SH-SY5Y (cell line): ENCODE results near the gene SGCA.

Source experiments
- GATA2 ChIP-seq: IDR thresholded peaks from 2 replicates; pipeline ENCODE4 v1.6.1; 2011; ENCODE audit warnings: mild to moderate bottlenecking, low read depth, low read length
- GATA3 ChIP-seq: IDR thresholded peaks from 2 replicates; pipeline ENCODE4 v1.6.1; 2011; ENCODE audit warnings: low read depth, mild to moderate bottlenecking, low read length, moderate library complexity

SGCA gene

DNA sequence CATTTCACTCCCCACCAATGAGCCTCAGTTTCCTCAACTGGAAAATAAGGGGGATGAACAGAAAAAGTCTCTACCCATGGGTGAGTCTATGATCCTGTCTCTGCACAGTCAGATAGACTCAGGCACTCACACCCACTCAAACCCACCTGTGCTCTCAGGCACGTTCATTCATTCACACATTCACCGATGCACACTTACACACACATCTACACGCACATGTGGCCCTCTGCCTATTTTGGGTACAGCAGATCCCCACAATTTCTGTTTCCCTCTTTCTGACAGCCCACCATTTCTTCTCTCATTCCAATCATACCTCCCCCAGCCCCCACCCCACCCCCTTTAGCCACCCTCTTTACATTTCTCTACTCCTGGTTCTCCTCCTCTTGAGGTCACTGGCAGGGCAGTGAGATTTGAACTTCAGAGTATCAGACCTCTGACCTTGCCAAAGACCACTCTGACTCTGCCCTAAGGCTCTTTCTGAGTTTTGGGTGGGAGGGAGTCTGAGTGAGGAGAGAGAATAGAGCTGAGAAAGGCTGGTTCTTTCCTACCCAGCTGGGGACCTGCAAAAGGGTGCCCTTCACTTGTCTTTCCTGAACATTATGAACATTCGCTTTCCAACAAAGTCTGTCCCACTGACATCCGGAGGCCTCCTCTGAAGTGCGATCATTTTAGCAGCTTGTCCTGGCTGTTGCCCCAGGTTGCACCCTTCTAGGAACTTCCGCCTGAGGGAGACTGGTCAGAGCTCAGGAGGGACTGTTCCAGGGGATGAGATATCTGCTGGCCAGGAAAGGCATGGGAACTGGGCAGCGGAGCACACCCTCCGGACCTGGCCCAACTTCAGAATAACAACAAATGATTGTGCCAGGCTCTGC, 45.7 kb downstream of the SGCA start:
- TF ChIP-seq GATA3 = no peak
- no peak for TF ChIP-seq GATA2

GRCh38 chr17:50212121-50212843, 46.5 kb downstream of the SGCA start:
- TF ChIP-seq GATA3 = no peak
- TF ChIP-seq GATA2 = no peak

DNA sequence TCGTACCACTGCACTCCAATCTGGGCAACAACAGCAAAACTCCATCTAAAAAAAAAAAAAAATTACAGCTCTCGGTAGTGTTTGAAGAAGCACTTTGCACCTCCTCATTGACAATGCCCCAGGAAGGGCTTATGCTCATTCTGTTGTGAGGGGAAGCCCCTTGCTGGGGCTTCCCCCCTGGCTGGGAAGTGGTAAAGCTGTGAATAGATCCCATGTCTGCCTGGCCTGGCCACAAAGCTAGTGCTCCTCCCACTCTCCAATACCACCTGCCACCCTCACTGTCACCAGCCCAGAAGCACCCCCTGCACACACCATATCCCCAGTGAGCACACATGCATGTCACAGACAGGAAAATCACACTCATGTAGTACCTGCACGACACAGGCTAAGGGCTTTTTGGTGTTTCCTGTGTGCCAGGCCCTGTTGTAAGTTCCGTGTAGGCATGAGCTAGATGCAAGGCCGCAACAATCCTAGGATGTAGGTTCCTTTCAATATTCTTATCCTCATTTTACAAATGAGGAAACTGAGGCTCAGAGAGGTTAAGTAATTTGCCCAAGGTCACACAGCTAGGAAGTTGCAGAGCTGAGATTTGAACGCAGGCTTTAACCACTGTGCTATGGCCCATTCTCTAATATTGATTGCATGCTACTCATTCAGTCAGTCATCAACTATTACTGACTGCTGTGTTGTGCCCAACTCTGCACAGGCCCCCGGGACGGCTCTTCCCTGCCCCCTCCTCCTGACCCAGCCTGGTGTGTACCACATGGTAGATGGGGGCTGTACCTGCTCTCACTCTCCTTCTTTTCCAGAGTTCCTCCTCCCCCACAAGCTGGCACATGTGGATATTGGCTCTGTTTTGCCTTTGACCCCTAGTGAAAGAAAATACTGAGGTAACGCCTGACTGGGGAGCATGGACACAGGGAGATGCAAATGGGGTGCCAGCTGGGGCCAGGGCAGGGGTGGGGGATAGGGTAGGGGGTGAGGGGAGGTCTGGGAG, 47.5 kb downstream of the SGCA start:
- TF ChIP-seq GATA2 = no peak
- no peak for TF ChIP-seq GATA3

DNA sequence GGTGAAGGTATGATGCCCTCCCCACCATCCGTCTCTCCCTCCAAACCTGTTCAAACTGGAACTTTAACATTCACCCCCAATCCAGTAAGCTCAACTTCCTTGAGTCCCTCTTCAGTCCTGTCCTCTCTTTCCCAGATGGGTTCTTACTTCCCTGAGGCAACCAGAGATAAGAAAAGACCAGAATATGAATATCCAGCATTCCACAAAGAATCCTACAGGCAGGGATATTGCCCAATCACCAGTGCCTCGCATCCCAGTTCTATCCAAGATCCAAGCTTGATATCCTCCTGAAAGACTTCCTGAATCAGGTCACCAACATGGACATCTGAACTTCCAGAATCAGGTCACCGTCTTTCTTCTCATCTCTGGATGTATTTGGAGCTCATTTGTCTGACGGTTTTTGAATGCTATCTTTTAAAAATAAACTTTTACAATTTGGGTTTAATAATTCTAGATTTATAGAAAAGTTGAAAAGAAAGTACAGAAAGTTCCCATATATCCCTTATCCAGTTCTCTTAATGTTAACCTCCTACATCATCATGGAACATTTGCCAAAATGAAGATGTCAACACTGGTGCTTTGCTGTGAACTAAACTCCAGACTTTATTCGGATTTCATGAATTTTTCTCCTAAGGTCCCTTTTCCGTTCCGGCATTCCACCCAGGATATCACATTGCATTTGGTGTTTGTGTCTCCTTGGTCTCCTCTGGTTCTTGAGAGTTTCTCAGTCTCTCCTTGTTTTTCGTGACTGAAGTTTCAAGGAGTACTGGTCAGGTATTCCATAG, 49.4 kb downstream of the SGCA start:
- TF ChIP-seq GATA3 (no peak), GATA2 (no peak)

DNA sequence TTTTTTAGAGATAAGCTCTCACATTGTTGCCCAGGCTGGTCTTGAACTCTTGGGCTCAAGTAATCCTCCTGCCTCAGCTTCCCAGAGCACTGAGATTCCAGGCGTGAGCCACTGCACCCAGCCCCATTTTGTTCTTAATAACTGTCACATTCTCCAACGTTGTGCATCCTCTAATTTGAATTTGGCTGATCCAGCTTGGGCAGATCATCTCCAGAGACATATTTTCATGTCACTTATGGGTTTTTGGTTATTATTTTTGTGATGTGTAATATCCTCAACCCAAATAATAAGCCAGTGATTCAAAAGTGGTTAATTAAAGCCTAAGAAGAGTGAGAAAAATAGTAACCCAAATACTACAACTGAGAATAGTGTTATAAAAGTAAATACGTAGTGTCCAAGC, 51.8 kb downstream of the SGCA start:
- TF ChIP-seq GATA2 = no peak
- no peak for TF ChIP-seq GATA3

- TF ChIP-seq GATA2 = no peak
- TF ChIP-seq GATA3 = no peak
Observed at GRCh38 chr17:50218071-50218759, 52.4 kb downstream of the SGCA start.

DNA sequence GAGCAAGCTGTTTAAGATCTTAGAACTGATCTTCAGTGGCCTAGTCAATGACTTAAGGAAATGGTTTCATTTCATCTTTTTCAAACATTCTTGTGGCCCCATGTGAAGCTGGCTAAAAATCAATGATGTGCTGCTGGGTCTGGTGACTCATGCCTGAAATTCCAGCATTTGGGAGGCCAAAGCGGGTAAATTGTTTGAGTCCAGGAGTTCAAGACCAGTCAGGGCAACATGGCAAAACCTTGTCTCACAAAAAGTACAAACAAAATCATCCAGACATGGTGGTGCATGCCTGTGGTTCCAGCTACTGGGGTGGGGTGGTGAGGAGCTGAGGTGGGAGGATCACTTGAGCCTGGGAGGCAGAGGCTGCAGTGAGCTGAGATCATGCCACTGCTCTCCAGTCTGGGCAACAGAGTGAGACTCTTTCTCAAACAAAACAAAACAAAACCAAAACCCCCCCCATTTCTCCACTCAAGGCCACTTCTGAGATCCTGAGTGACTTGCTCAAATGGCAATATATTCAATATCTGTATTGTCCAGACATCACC, 53.0 kb downstream of the SGCA start:
- TF ChIP-seq GATA3 (no peak), GATA2 (no peak)

DNA sequence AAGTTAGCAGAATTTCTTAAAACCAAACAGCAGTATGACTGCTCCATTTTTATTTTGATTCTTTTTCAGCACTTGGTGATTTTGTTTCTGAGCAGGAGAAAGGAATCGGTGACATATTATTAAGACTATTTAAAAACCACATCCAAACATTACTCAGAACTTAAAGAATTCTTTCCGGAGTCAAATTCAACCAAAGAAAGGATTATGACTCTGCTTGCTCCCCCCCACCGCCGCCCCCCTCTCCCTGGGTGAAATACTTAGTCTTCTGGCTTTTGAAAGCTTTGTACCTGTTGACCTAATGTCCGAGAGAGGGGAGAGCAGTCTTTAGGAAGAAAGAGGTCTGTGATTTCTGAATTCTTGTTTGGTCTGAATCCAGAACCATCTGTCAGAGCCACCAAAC, 53.5 kb downstream of the SGCA start:
- no peak for TF ChIP-seq GATA2

DNA sequence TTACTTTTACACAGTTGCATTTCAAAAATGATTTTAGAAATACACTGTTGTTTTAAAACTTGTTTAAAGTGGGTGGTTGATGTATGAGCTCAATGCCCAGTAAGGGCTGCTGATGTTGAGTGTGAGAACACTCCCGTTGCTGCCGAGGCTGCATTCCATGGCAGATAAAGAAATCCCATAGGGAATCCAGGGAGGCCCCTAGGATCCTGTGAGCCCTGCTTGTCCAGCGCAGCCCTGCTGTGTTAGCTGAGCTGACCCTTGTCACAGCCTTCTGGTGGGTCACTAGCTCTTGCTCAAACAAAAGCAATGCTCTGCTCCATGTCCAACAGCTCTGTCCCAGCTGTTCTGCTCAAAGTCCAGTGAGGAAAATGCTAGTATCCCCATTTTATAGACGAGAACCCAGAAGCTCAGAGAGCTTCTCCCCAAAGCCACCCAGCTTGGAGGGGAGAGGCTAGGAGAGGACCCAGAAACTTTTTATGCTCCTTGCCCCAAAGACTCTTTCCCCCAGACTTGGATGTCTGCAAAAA, 54.2 kb downstream of the SGCA start:
- TF ChIP-seq GATA3 (no peak), GATA2 (no peak)

- no peak for TF ChIP-seq GATA3
Observed at GRCh38 chr17:50220811-50221210, 55.0 kb downstream of the SGCA start.

DNA sequence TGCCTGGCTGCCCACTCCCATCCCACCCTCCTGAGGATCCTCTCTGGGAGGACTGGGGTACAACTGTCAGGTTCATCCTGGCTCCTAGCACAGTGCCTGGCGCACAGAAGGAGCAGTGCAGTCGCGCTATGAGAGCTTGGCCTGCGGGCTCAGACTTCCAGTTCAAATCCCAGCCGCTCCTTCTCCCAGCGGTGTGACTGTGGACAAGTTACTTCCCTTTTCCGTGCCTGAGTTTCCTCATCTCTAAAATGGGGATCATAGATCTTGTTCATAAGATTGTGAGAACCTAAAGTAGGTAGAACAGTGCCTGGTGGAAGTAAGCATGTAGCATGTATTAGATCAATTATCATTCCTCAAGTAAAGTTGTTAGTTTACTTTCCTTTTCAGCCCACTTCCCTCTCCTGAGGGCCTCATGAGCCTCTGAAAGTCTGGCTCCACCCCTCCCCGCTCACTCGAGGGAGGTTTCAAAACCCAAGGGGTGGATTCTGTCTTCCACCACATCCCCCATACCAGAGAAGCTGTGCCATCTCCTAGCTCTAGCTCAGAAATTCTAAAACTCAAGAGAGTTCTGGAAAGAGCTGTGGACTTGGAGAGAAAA, 55.6 kb downstream of the SGCA start:
- TF ChIP-seq GATA2 (no peak), GATA3 (no peak)
